ENCODE measurements around the gene SORCS3.

- TF ChIP-seq CTCF (IDR thresholded peaks at IDR 0.05) (no peak), EZH2 (IDR thresholded peaks at IDR 0.05; ENCODE audit: borderline replicate concordance, insufficient read depth, low read depth, low read length, poor library complexity, severe bottlenecking) (no peak)
Measured at GRCh38 chr10:104941662-104942061, 300.6 kb downstream of the SORCS3 start.

Measured in B cell (primary cell).